Frontal cortex (tissue), 4 donors: Measurements from ENCODE around the gene PATL1. TPM values are rescaled to one million over a fixed set of nuclear protein-coding genes. Genes with fewer than 3 reads are reported as not detected.

ENCODE experiments used
- DNase-seq, 2 donors: peaks; one replicate each; pipeline ENCODE4 v3.0.0; 2012; ENCODE audit warnings: low spot score in 2 of 2
- FAIRE-seq: peaks from 2 replicates; lab custom pipeline; 2012; peaks lifted over from hg19 to GRCh38; lab: Jason Lieb, UNC
- small RNA-seq: library from RNA; depleted of rRNA; stranded (forward); fragments of <200 nt; gene quantifications from one replicate; pipeline ENCODE3, GENCODE V24; 2014
- total RNA-seq: library from RNA; depleted of rRNA; stranded (reverse); fragments of >200 nt; gene quantifications from one replicate; pipeline ENCODE4 v1.2.3, GENCODE V29; 2014
- donor health status: control.
- donor health status: control.
- donor health status: control.

Gene PATL1
- total RNA-seq, 1 donor from 2014 or later = 4.5 TPM

DNA sequence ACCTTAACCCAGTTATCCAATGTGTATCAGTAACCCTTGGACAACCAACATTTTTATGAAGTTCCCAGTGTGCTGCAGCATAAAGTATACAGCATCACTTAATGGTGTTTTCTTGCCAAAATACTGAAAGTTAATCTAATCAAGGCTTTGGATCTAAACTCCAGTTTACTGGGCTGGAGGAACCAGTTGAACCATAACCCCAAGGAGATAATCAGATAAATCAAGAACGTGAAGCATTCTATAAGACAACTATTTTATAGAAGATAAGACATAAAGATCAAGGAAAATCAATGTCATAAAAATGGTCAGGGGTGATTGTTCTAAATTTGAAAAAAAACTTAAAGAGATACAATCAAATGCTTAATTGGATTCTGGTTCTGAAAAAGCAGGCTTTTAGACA, 51.0 kb downstream of the PATL1 start:
- DNase-seq = no peak
- FAIRE-seq = no peak

GRCh38 chr11:59616396-59616982, 52.3 kb downstream of the PATL1 start:
- FAIRE-seq (no peak), DNase-seq (no peak)

GRCh38 chr11:59615637-59616395, 53.0 kb downstream of the PATL1 start, which contains the start of gene OSBP:
TSS of gene OSBP (minus strand) at chr11:59615774. CDS start at chr11:59615664, 110 bp downstream.
- DNase-seq (peak; percentile 95 to 98), FAIRE-seq (peak; percentile 99)

DNA sequence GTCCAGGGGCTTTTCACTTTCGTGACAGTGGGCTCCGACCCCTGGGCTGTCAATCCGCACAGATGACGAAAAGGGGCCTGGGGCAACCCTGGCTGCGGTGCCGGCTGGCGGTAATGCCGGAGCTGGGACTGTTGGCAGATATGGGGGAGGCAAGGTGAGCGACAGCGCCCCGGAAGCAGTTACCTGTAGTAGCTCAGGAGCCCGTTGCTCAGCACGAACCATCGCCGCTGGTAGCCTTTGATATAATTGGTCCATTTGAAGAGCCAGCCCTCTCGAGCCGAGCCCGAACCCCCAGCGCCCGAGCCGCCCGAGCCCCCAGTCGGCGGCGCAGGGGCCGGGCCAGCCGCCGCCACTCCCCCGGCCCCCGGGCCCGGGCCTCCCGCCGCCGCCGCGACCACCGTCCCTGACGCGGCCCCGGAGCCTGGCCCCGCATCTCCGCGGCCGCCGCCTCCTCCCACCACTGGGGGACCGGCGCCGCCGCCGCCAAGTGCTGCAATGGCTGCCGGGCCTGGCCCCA, 53.7 kb downstream of the PATL1 start:
- no peak for FAIRE-seq
- DNase-seq = no peak

DNA sequence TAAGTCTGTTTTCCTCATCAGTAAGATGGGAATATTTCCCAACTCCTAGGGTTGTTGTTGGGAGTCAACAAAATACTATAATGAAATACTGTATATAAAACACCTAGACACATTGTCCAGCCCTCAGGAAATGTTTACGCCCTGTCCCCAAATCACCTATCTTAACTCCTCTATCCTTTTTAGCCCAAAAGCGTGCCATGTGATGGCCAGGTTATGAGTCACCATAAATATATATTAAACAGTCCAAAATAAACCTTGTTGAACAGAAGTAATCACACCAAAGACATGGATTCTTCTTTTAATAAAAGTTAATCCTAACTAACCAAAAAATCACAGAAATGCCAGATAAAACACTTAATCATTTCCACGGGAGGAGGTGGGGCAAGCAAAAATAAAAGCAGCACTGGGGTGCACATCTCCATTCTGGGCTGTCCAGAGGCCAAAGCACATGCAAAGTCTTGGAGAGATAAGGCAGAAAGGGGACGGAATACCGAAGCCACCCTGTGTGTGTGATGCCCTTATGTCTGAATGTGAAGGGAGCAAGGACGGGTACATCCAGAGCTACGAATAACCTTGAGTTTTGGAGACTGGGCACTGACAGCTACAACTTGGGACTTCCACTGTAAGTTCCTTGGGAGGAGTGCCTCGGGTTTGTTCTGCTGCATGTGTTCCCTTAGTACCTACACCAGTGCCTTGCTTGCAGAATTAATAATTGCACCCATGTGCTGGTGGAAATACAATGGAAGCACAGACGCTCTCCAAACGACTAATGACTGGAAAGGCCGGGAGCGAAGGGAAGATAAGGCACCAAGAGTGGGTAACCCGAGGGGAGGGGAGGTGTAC, 54.3 kb downstream of the PATL1 start:
- FAIRE-seq = no peak
- DNase-seq = no peak

GRCh38 chr11:59611570-59612565, 57.0 kb downstream of the PATL1 start:
- FAIRE-seq (no peak), DNase-seq (no peak)

GRCh38 chr11:59610289-59610688, 58.5 kb downstream of the PATL1 start:
- DNase-seq (no peak), FAIRE-seq (no peak)

DNA sequence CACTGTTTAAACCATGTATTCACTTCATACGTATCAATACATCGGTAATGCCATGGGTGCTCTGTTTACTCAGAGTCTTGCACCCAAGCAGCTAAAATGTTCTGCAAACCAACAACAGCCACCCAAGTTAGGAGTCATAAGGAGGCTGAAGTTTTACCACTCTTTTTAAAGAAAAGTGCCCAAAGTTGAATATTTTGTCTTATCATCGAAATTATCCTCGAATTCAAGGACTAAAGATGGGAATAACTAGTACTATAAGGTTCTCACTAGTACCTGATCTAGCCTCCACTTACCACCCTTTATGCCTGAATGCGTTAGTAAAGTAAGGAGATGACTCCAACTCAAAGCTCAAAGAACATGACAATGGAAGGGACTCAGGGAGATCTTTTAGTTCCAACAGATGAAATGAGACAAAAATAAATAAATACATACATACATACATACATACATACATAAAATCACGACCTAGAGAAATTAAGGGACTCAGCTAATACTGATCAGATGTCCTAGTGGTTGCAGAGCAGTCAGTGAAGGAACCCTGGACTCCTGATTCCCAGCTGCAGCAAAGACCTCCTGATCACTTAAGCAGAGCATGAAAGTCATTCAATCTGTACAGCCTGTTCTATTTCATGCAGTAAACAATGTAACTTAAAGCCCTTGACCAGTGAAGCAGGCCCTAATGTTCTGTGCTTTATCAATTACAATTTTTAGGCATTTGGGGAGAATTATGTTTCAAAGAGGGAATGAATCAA, 61.0 kb downstream of the PATL1 start:
- DNase-seq (no peak), FAIRE-seq (no peak)

GRCh38 chr11:59602432-59602831, 66.4 kb downstream of the PATL1 start:
- FAIRE-seq = no peak
- no peak for DNase-seq

DNA sequence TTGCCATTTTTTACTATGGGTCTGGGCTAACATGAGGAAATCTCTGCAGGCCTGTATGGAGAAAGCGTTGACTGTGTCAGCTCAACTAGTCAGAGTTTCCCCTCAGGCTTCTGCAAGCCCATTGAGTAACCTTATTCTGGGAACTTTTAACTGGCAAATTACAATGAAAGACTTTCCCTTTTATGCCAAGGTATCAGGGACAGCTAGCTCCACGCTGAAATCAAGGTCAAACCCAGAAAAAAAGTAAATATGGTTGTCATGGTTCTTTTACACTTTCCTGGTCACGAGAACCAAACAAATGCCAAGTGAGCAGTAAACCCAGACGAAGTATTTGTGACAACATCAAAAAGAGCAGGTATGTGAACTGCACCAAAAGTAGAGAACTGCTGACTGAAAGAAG, 67.0 kb downstream of the PATL1 start:
- DNase-seq (no peak), FAIRE-seq (no peak)

DNA sequence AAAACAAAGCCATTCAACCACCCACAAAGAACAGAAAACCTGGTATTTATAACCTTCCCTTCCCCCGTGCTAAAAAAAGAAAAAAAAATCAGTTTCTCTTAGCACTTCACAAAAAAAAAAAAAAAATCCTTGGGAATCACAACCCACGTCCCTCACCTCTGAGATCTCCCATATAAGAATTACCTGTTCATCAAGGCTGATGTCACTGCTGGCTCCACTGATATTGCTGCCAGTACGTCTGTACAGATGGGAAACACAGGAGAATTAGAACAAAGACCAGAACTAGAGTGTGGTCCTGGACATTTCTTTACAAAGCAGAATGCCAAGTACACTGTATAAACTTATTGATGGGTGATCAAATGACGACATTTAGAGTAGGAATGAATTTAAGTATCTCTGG, 68.2 kb downstream of the PATL1 start:
- FAIRE-seq = no peak
- DNase-seq = no peak

DNA sequence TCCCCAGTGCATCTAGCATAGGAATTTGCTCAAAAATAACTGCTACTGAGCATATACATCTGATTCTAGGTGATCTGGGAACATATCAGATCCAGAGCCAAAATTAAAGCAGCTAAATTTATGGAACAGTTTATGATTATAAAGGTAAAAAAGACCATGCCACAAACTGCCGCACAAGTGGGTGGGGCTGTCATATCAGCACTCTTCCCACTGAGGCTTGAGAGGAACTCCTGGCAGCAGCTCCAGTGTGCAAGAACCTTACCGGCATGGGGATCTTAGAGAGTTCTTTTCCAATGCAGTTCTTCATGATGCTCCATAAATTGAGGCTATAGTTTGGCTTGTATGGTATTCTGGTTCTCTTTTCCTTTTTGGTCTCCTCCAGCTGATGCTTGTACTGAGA, 68.6 kb downstream of the PATL1 start:
- FAIRE-seq (no peak), DNase-seq (no peak)

DNA sequence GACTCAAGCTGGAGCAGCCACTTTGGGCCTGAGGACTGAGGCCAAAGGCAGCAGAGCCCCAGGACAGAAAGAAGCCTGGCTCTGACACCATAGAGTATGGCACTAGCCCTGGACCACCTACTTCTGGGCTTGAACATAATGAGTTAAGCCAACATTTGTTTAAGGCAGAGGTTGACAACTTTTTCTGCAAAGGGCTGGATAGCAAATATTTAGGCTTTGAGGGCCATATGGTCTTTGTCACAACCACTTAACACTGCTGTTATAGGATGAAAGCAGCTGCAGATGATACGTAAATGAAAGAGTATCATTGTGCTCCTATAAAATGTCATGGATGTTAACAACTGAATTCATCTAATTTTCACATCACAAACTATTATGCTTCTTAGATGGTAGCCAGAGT, 69.9 kb downstream of the PATL1 start:
- FAIRE-seq (no peak), DNase-seq (no peak)

Small RNA genes within 50 kb of the gene (small RNA-seq; reads per million reads assigned to genes)
- gene MIR3162 = not detected

Other genes starting within 250 kb of the PATL1 start
- gene OR5A2, start 242.6 kb downstream of the PATL1 start, total RNA-seq = not detected
- gene OR5A1, start 232.6 kb downstream of the PATL1 start, total RNA-seq = not detected
- gene OR4D6, start 212.1 kb downstream of the PATL1 start, total RNA-seq = not detected
- gene OR4D10, start 195.7 kb downstream of the PATL1 start, total RNA-seq = not detected
- gene OR4D11, start 165.5 kb downstream of the PATL1 start, total RNA-seq = not detected
- gene OR4D9, start 157.5 kb downstream of the PATL1 start, total RNA-seq = not detected
- gene OSBP, start 53.3 kb downstream of the PATL1 start, total RNA-seq = 33.8 TPM
- gene OR10V1, start 44.8 kb upstream of the PATL1 start, total RNA-seq = not detected
- 26.9 TPM for gene STX3, start 86.3 kb upstream of the PATL1 start, total RNA-seq
- gene MRPL16, start 141.7 kb upstream of the PATL1 start, total RNA-seq = 31.8 TPM
- gene CBLIF, start 176.5 kb upstream of the PATL1 start, total RNA-seq = not detected
- gene TCN1, start 197.4 kb upstream of the PATL1 start, total RNA-seq = not detected
- gene OOSP3, start 209.7 kb upstream of the PATL1 start, total RNA-seq = not detected